SH-SY5Y (cell line): Measurements from ENCODE around the gene TMEM190.

Source experiments
- GATA2 ChIP-seq: IDR thresholded peaks from 2 replicates; pipeline ENCODE4 v1.6.1; 2011; ENCODE audit warnings: mild to moderate bottlenecking, low read depth, low read length
- GATA3 ChIP-seq: IDR thresholded peaks from 2 replicates; pipeline ENCODE4 v1.6.1; 2011; ENCODE audit warnings: low read depth, mild to moderate bottlenecking, low read length, moderate library complexity

DNA sequence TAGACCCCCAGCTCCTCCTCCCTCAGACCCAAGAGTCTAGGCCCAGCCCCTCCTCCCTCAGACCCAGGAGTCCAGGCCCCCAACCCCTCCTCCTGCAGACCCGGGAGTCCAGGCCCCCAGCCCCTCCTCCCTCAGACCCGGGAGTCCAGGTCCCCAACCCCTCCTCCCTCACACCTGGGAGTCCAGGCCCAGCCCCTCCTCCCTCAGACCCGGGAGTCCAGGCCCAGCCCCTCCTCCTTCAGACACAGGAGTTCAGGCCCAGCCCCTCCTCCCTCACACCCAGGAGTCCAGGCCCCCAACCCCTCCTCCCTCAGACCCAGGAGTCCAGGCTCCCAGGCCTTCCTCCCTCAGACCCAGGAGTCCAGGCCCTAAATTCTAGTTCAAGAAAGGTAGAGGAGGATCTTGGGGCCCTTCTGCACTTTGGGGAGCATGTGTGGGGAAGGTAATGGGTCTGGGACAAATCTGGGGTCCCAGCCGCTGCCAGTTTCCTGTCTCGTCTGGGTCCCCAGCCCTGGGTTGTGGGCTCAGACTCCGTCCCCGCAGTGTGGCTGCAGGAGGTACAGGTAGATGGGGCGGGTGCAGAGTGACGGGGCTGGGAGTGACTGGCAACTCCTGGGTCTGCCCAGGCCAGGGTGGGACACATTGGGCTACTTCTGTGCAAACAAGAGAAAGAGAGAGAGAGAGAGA, 3.2 kb upstream of the TMEM190 start:
- TF ChIP-seq GATA2 (no peak), GATA3 (no peak)
